Measurements from ENCODE around the gene ARMS2.

ARMS2 gene

GRCh38 chr10:122445904-122446303 is 8.5 kb upstream of the ARMS2 start:
- no peak overlapping the region for H3K27ac ChIP-seq (ENCODE audit: low read depth, low read length)

DNA sequence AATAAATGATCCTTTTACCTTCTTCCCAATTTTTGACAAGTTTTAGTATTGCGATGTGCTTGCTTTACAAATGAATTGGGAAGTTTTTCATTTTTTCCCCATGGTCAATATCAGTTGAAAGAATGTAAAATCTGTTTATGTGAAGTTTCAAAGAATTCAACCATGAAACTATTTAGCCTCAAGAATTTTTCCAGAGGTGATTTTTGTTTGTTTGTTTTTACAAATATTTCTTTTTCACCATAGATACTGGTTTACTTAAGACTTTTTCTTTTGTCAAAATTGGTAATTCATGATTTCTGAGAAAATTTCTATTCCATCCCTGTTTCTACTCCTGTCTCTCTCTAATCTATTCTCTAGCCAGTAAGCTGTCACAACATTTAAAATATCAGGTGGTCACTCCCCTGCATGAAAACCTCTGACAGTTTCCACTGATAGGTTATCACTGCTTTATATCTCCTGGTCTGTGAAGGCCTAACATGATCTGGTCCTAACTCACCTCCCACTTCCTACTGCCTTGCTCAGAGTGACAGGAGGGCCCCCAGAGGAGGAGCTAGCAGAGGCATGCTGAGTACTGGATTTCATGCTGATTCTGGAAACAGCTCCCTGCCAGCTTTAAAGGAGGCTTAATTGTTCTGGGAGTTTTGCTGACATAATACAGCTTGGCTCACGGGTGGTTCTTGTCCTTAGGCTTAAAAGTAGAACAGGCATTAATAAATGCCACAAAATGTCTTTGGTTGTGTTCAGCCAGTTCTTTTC is 7.6 kb upstream of the ARMS2 start:
- H3K27ac ChIP-seq (ENCODE audit: low read depth, low read length) = no peak overlapping the region
- peak; percentile 65 for DNase-seq
- WGBS (ENCODE audit: extremely low coverage, insufficient coverage, low lambda C conversion rate) = no CpG with 5 or more reads among the region's 2 CpGs

More at GRCh38 chr10:122445904-122446303, 8.5 kb upstream of the ARMS2 start:
- H2AK5ac ChIP-seq (ENCODE audit: low read length) = no peak overlapping the region
- H2BK5ac ChIP-seq (ENCODE audit: low read length) = no peak overlapping the region
- H3K9ac ChIP-seq (ENCODE audit: low read length) = no peak overlapping the region
- H3K4me2 ChIP-seq (ENCODE audit: low read length) = no peak overlapping the region
- no peak for DNase-seq
- no peaks in the 10 kb centered on the region for H3K79me2 ChIP-seq (ENCODE audit: control insufficient read depth, insufficient read depth, low read length)
- H3K4me3 ChIP-seq (ENCODE audit: low read length) = no peak overlapping the region
- H4K8ac ChIP-seq (ENCODE audit: low read depth, low read length) = no peak overlapping the region
- no peak overlapping the region for H3K18ac ChIP-seq (ENCODE audit: low read length)
- no peak overlapping the region for H2BK15ac ChIP-seq (replicated peaks; ENCODE audit: low read depth)
- H3K4ac ChIP-seq (ENCODE audit: low read depth, low read length) = no peak overlapping the region
- no peaks in the 10 kb centered on the region for H3K4me1 ChIP-seq (ENCODE audit: control insufficient read depth, low read depth, low read length)
- no peaks in the 10 kb centered on the region for H3K27me3 ChIP-seq (ENCODE audit: insufficient read depth, low read length, poor library complexity)
- no peak overlapping the region for H2BK120ac ChIP-seq (ENCODE audit: low read depth, low read length)
- H3K79me1 ChIP-seq (ENCODE audit: low read length) = no peaks in the 10 kb centered on the region
- no peaks in the 10 kb centered on the region for H3K36me3 ChIP-seq (ENCODE audit: control insufficient read depth, insufficient read depth, low read length)
- no peak overlapping the region for H3K56ac ChIP-seq (ENCODE audit: low read length)
- H3K23ac ChIP-seq (ENCODE audit: low read length) = no peak overlapping the region
- no peak overlapping the region for H4K5ac ChIP-seq (ENCODE audit: low read length)

DNA sequence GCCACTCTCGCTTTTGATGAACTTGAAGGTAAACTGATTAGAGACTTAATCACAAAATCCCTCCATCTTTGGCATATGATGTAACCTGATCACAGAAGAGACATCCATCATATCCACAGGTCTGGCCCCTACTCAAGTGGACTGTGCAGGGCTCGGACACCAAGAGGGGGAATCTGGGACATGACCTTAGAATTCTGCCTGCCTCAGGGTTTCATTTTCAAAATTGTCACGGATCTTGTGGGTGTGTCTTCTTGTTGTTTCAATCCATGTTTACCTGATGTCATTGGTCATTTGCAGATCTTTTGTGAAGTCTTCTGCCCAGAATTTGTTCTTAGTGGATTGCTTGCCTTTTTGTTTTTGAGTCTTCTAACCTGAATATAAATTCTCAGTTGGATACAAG is 5.9 kb upstream of the ARMS2 start:
- WGBS (ENCODE audit: extremely low coverage, insufficient coverage, low lambda C conversion rate) = no CpG with 5 or more reads among the region's 3 CpGs
- H3K27me3 ChIP-seq (ENCODE audit: insufficient read depth, low read length, poor library complexity) = no peaks in the 10 kb centered on the region

More for the DNA sequence above, 7.6 kb upstream of the ARMS2 start:
- Histone ChIP-seq H3K23ac (ENCODE audit: low read length) (no peak overlapping the region), H3K27me3 (ENCODE audit: insufficient read depth, low read length, poor library complexity) (no peaks in the 10 kb centered on the region), H4K5ac (ENCODE audit: low read length) (no peak overlapping the region), H4K8ac (ENCODE audit: low read depth, low read length) (no peak overlapping the region), H3K79me2 (ENCODE audit: control insufficient read depth, insufficient read depth, low read length) (no peaks in the 10 kb centered on the region), H2AK5ac (ENCODE audit: low read length) (no peak overlapping the region), H3K18ac (ENCODE audit: low read length) (no peak overlapping the region), H3K56ac (ENCODE audit: low read length) (no peak overlapping the region), H3K4me2 (ENCODE audit: low read length) (no peak overlapping the region), H3K4me1 (ENCODE audit: control insufficient read depth, low read depth, low read length) (no peaks in the 10 kb centered on the region), H2BK5ac (ENCODE audit: low read length) (no peak overlapping the region), H3K4me3 (ENCODE audit: low read length) (no peak overlapping the region), H2BK120ac (ENCODE audit: low read depth, low read length) (no peak overlapping the region), H2BK15ac (replicated peaks; ENCODE audit: low read depth) (no peak overlapping the region), H3K79me1 (ENCODE audit: low read length) (no peaks in the 10 kb centered on the region), H3K4ac (ENCODE audit: low read depth, low read length) (no peak overlapping the region), H3K9ac (ENCODE audit: low read length) (no peak overlapping the region), H3K36me3 (ENCODE audit: control insufficient read depth, insufficient read depth, low read length) (no peaks in the 10 kb centered on the region)

DNA sequence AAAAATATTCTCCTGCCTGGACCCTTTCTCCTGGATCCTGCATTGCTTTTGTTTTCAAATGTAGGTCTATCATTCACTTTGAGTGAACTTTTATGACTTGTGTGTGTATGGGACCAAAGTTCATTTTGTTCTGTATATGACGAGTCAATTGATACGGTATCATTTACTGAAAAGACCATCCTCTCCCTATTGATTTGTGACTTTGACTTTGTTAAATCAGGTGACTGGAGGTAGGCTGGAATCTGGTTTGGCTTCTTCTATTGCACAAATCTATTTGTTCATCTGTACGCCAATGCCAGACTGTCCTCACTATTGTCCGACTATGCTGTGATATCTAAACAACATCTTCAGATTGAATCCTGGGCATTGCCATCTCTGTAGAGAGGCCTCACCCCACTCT is 5.3 kb upstream of the ARMS2 start:
- no peak overlapping the region for H2BK15ac ChIP-seq (replicated peaks; ENCODE audit: low read depth)
- no CpG with 5 or more reads among the region's 4 CpGs for WGBS (ENCODE audit: extremely low coverage, insufficient coverage, low lambda C conversion rate)

More for the DNA sequence above, 5.9 kb upstream of the ARMS2 start:
- Histone ChIP-seq H4K8ac (ENCODE audit: low read depth, low read length) (no peak overlapping the region), H3K27ac (ENCODE audit: low read depth, low read length) (no peak overlapping the region), H2BK15ac (replicated peaks; ENCODE audit: low read depth) (no peak overlapping the region), H3K9ac (ENCODE audit: low read length) (no peak overlapping the region), H4K5ac (ENCODE audit: low read length) (no peak overlapping the region), H2AK5ac (ENCODE audit: low read length) (no peak overlapping the region), H3K36me3 (ENCODE audit: control insufficient read depth, insufficient read depth, low read length) (no peaks in the 10 kb centered on the region), H3K79me1 (ENCODE audit: low read length) (no peaks in the 10 kb centered on the region), H3K4ac (ENCODE audit: low read depth, low read length) (no peak overlapping the region), H3K56ac (ENCODE audit: low read length) (no peak overlapping the region), H2BK120ac (ENCODE audit: low read depth, low read length) (no peak overlapping the region), H2BK5ac (ENCODE audit: low read length) (no peak overlapping the region), H3K4me2 (ENCODE audit: low read length) (no peak overlapping the region), H3K79me2 (ENCODE audit: control insufficient read depth, insufficient read depth, low read length) (no peaks in the 10 kb centered on the region), H3K18ac (ENCODE audit: low read length) (no peak overlapping the region), H3K23ac (ENCODE audit: low read length) (no peak overlapping the region), H3K4me3 (ENCODE audit: low read length) (no peak overlapping the region), H3K4me1 (ENCODE audit: control insufficient read depth, low read depth, low read length) (no peaks in the 10 kb centered on the region)
- no peak for DNase-seq

DNA sequence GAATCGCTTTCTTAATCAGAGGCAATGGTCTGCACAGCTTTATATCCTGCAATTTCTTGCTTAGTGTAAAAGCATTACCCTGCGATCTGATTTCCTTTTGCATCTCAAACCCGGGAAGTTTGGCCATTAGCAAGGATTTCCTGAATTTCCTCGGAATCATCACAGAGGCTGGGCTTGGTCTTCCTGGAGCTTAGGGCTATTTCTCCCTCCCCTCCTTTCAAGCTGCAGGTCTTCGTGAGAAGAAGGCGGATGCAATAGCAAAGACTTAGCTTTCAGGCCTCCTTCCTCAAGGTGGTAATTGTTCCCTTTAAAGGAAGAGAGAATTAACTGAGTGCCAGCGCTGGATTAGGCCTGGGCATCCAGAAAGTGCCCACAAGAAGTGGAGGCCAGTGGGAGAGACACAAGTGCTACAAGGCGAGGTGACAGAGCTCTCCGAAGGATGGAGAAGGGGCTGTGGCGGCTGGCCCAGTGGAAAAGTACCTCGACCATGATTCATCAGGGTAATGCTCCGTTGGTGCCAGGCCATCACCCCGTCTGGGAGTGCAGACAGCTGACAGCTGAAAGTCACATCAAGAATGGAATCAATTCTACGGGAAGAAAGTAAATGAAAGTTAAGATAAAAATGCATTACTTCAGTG is 4.0 kb upstream of the ARMS2 start:
- no CpG with 5 or more reads among the region's 14 CpGs for WGBS (ENCODE audit: extremely low coverage, insufficient coverage, low lambda C conversion rate)
- Histone ChIP-seq H3K27me3 (ENCODE audit: insufficient read depth, low read length, poor library complexity) (no peaks in the 10 kb centered on the region), H3K23ac (ENCODE audit: low read length) (no peak overlapping the region), H4K8ac (ENCODE audit: low read depth, low read length) (no peak overlapping the region), H3K79me1 (ENCODE audit: low read length) (no peaks in the 10 kb centered on the region), H2BK120ac (ENCODE audit: low read depth, low read length) (no peak overlapping the region), H3K18ac (ENCODE audit: low read length) (no peak overlapping the region), H2AK5ac (ENCODE audit: low read length) (no peak overlapping the region), H3K27ac (ENCODE audit: low read depth, low read length) (no peak overlapping the region), H3K4ac (ENCODE audit: low read depth, low read length) (no peak overlapping the region), H3K9ac (ENCODE audit: low read length) (no peak overlapping the region), H3K4me3 (ENCODE audit: low read length) (no peak overlapping the region), H3K36me3 (ENCODE audit: control insufficient read depth, insufficient read depth, low read length) (no peaks in the 10 kb centered on the region), H2BK15ac (replicated peaks; ENCODE audit: low read depth) (no peak overlapping the region), H3K4me1 (ENCODE audit: control insufficient read depth, low read depth, low read length) (no peaks in the 10 kb centered on the region), H4K5ac (ENCODE audit: low read length) (no peak overlapping the region), H3K56ac (ENCODE audit: low read length) (no peak overlapping the region), H3K79me2 (ENCODE audit: control insufficient read depth, insufficient read depth, low read length) (no peaks in the 10 kb centered on the region), H3K4me2 (ENCODE audit: low read length) (no peak overlapping the region), H2BK5ac (ENCODE audit: low read length) (no peak overlapping the region)
- DNase-seq = no peak

More for the DNA sequence above, 5.3 kb upstream of the ARMS2 start:
- H3K9ac ChIP-seq (ENCODE audit: low read length) = no peak overlapping the region
- no peak overlapping the region for H3K4me3 ChIP-seq (ENCODE audit: low read length)
- H3K4ac ChIP-seq (ENCODE audit: low read depth, low read length) = no peak overlapping the region
- H3K36me3 ChIP-seq (ENCODE audit: control insufficient read depth, insufficient read depth, low read length) = no peaks in the 10 kb centered on the region
- no peak overlapping the region for H3K56ac ChIP-seq (ENCODE audit: low read length)
- no peaks in the 10 kb centered on the region for H3K27me3 ChIP-seq (ENCODE audit: insufficient read depth, low read length, poor library complexity)
- H4K5ac ChIP-seq (ENCODE audit: low read length) = no peak overlapping the region
- no peak overlapping the region for H2BK120ac ChIP-seq (ENCODE audit: low read depth, low read length)
- H3K18ac ChIP-seq (ENCODE audit: low read length) = no peak overlapping the region
- no peak overlapping the region for H4K8ac ChIP-seq (ENCODE audit: low read depth, low read length)
- no peak overlapping the region for H3K4me2 ChIP-seq (ENCODE audit: low read length)
- DNase-seq = no peak
- no peaks in the 10 kb centered on the region for H3K79me1 ChIP-seq (ENCODE audit: low read length)
- H3K27ac ChIP-seq (ENCODE audit: low read depth, low read length) = no peak overlapping the region
- no peak overlapping the region for H3K23ac ChIP-seq (ENCODE audit: low read length)
- H2BK5ac ChIP-seq (ENCODE audit: low read length) = no peak overlapping the region
- no peaks in the 10 kb centered on the region for H3K4me1 ChIP-seq (ENCODE audit: control insufficient read depth, low read depth, low read length)
- no peak overlapping the region for H2AK5ac ChIP-seq (ENCODE audit: low read length)
- no peaks in the 10 kb centered on the region for H3K79me2 ChIP-seq (ENCODE audit: control insufficient read depth, insufficient read depth, low read length)

All from mesendoderm (in vitro differentiated cells).